ENCODE data around the gene FAM234B.
"Not testable (repeated sequence)": the region's sequence is repeated elsewhere in the genome, so short reads cannot be mapped to it uniquely, and the experiment has no call there.

Gene FAM234B

DNA sequence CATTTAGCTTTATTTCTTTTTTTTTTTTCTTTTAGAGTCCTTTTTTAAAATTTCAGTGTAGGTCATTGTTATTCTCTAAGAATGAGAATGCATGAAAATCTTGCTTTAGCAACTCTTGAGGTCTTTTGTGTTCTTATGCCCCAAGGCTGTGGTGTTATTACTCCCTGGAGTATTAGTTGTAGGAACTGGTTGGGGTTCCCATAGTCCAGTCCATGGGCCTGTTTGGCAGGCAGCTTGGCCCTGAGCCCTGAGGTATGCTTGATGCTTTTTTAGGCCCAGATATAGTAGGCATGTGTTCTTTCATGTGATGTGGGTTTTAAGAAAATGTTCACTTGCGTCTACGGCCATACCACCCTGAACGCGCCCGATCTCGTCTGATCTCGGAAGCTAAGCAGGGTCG is 1.6 kb downstream of the FAM234B start:
- Mint-ChIP-seq H3K4me3 (peak overlapping the region; percentile 81), H3K36me3 (ENCODE audit: insufficient read depth) (no peaks in the 10 kb centered on the region), H3K9me3 (no peaks in the 10 kb centered on the region), H3K27ac (ENCODE audit: low read depth) (no peak overlapping the region), H3K27me3 (peaks cover 7% of the 10 kb centered on the region), H3K4me1 (no peaks in the 10 kb centered on the region)
- no peak for DNase-seq (ENCODE audit: low spot score in 2 of 2)
- ATAC-seq (replicated peaks; ENCODE audit: extremely low read depth, poor library complexity, severe bottlenecking): no peak

DNA sequence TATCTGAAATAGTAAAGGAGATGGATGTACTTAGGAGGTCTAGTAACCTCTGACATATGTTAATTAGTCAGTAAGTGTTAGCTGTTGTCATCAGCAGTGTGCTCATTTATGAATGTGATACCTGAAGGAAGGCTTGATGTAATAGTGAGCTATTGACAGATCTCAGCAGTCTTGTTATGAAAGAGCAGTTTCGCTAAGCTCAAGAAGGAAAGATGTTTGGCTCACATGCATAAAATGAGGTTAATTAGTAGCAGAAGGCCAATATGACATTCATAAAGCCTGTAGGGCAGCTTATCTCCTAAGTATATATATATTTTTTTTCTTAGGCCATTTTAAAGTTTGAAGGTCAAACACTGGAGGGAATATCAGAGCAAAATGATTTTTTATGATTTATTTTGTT is 2.8 kb downstream of the FAM234B start:
- Mint-ChIP-seq H3K27me3 (peaks cover 7% of the 10 kb centered on the region), H3K4me1 (no peaks in the 10 kb centered on the region), H3K27ac (ENCODE audit: low read depth) (no peak overlapping the region), H3K4me3 (no peak overlapping the region), H3K9me3 (no peaks in the 10 kb centered on the region), H3K36me3 (ENCODE audit: insufficient read depth) (no peaks in the 10 kb centered on the region)
- ATAC-seq (replicated peaks; ENCODE audit: extremely low read depth, poor library complexity, severe bottlenecking): no peak
- no peak for DNase-seq (ENCODE audit: low spot score in 2 of 2)

DNA sequence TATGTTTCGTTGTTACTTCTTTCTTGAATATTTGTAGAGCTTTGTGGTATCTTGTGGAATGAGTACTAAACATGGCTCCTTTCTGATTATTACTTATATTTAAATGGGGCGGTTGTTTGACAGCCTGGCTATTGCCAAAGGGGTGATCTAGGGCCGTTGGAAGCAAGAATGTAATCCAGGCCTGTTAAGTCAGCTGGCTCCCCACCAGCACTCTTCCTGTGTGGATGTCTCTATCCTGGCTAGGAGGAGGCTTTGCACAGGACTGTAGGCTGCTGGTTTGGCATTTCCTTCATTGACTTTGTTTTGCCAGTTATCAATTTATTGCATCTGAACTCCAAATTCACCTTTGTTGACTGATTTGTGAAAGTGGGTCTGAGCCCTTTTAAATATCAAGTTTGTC is 5.6 kb downstream of the FAM234B start:
- DNase-seq (ENCODE audit: low spot score in 2 of 2) (no peak), ATAC-seq (replicated peaks; ENCODE audit: extremely low read depth, poor library complexity, severe bottlenecking) (no peak)
- H3K36me3 Mint-ChIP-seq (ENCODE audit: insufficient read depth): no peaks in the 10 kb centered on the region
- no peak overlapping the region for H3K27ac Mint-ChIP-seq (ENCODE audit: low read depth)
- no peak overlapping the region for H3K4me3 Mint-ChIP-seq
- H3K27me3 Mint-ChIP-seq: no peaks in the 10 kb centered on the region
- H3K4me1 Mint-ChIP-seq: no peaks in the 10 kb centered on the region
- peaks cover 5% of the 10 kb centered on the region for H3K9me3 Mint-ChIP-seq

DNA sequence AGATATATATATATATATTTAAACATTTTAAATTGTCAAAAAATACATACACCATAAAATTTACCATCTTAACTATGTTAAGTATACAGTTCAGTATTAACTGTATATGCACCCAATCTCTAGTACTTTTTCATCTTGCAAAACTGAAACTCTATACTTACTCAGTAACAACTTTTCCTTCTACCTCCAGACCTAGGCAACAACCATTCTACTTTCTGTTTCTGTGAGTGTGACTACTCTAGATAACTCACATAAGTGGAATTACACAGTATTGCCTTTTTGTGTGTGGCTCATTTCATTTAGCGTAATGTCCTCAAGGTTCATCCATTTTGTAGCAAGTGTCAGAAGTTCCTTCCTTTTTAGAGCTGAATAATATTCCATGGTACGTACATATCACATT is 8.2 kb downstream of the FAM234B start:
- ATAC-seq (replicated peaks; ENCODE audit: extremely low read depth, poor library complexity, severe bottlenecking) (no peak), DNase-seq (ENCODE audit: low spot score in 2 of 2) (no peak)
- H3K4me1 Mint-ChIP-seq: no peaks in the 10 kb centered on the region
- H3K36me3 Mint-ChIP-seq (ENCODE audit: insufficient read depth): no peaks in the 10 kb centered on the region
- H3K27ac Mint-ChIP-seq (ENCODE audit: low read depth): no peak overlapping the region
- H3K9me3 Mint-ChIP-seq: peaks cover 5% of the 10 kb centered on the region
- H3K27me3 Mint-ChIP-seq: no peaks in the 10 kb centered on the region
- no peak overlapping the region for H3K4me3 Mint-ChIP-seq

DNA sequence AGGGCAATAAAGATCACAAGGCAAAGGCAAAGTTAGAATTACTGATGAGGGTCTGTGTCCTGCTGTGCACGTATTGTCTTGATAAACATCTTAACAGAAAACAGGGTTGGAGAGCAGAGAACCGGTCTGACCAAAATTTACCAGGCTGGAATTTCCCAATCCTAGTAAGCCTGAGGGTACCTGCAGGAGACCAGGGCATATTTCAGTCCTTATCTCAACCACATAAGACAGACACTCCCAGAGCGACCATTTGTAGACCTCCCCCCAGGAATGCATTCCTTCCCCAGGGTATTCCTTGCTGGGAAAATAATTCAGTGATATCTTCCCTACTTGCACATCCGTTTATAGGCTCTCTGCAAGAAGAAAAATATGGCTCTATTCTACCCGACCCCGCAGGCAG is 9.4 kb downstream of the FAM234B start:
- H3K27ac Mint-ChIP-seq (ENCODE audit: low read depth); H3K9me3 Mint-ChIP-seq; H3K36me3 Mint-ChIP-seq (ENCODE audit: insufficient read depth); DNase-seq (ENCODE audit: low spot score in 2 of 2); H3K4me1 Mint-ChIP-seq; H3K4me3 Mint-ChIP-seq; H3K27me3 Mint-ChIP-seq; ATAC-seq (replicated peaks; ENCODE audit: extremely low read depth, poor library complexity, severe bottlenecking): not testable (repeated sequence)

DNA sequence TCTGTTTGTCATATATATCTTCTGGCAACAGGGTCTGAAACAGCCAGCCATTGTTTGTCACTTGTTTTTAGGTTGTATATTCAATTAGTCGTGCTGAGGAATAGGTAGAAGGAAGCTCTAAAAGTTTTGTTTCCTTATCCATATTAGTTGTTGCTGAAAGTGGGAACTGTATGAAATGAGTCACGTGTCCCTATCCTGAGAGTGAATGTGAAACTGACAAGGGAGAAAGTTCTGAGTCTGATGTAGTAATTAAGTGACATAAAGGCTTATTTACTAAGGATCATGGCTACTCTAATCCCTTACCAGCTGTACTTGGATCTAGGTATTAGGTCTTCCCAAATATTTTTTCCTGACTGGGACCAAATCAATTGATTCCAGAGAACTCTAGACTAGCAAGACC is 16.4 kb downstream of the FAM234B start:
- peaks cover 5% of the 10 kb centered on the region for H3K36me3 Mint-ChIP-seq (ENCODE audit: insufficient read depth)
- H3K27ac Mint-ChIP-seq (ENCODE audit: low read depth): no peak overlapping the region
- H3K4me3 Mint-ChIP-seq: no peak overlapping the region
- H3K9me3 Mint-ChIP-seq: no peaks in the 10 kb centered on the region
- no peaks in the 10 kb centered on the region for H3K27me3 Mint-ChIP-seq
- DNase-seq (ENCODE audit: low spot score in 2 of 2) (no peak), ATAC-seq (replicated peaks; ENCODE audit: extremely low read depth, poor library complexity, severe bottlenecking) (no peak)
- no peaks in the 10 kb centered on the region for H3K4me1 Mint-ChIP-seq

DNA sequence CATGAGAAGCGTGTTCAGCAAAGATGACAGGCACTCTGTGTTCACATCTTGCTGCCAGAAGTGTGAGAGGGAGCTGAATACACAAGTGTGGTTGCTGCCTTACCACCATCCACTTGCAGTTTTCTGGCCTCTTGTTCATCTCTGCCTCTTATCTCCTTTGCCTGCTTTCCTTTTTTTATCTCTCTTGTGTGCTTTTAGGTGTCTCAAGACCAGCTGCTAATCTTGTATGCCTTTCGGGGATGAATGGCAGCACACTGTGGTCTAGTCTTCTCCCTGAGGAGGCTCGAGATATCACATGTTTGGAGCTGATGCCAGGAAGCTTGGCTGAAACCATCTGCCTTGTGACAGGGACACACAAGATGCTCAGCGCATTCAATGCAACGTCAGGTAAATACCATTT is 17.2 kb downstream of the FAM234B start:
- Mint-ChIP-seq H3K9me3 (no peaks in the 10 kb centered on the region), H3K4me1 (no peaks in the 10 kb centered on the region), H3K36me3 (ENCODE audit: insufficient read depth) (peaks cover 5% of the 10 kb centered on the region), H3K27me3 (no peaks in the 10 kb centered on the region), H3K4me3 (no peak overlapping the region), H3K27ac (ENCODE audit: low read depth) (no peak overlapping the region)
- ATAC-seq (replicated peaks; ENCODE audit: extremely low read depth, poor library complexity, severe bottlenecking) (no peak), DNase-seq (ENCODE audit: low spot score in 2 of 2) (no peak)

DNA sequence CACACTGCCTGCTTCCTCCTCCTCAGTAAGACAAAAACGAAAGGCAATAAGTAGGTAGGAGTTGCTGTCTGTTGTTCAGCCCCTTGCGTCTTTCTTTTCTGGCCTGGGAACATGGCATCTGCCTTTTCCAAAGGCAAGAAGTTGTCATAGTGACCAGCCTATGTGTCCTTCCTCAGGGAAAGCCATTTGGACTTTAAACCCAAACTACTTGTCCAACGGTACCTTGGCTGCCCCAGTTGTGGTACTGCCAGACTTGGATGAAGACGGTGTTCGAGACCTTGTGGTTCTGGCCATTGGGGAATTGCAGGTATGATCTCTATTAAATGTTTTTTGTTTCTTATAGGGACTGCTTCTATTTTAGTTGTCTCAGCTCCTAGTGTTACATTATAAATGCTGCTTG is 18.5 kb downstream of the FAM234B start:
- no peak for DNase-seq (ENCODE audit: low spot score in 2 of 2)
- no peaks in the 10 kb centered on the region for H3K27me3 Mint-ChIP-seq
- H3K4me1 Mint-ChIP-seq: peaks cover 7% of the 10 kb centered on the region

DNA sequence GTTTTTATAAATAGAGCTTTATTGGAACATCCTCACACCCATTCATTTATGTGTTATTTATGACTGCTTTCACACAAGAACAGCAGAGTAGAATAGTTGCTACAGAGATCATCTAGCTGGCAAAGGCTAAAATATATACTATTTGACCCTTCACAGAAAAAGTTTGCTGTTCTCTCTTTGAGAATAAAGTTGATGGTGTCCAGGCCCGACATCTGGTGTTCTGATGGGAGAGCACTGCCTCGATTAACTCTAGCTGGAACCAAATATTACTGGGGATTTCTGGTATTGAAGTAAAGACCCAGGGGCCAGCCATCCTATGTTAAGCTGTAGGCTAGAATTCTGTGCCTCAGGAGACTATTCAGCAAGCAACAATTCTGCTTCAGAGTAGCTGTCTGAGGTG is 21.8 kb downstream of the FAM234B start:
- Mint-ChIP-seq H3K27ac (ENCODE audit: low read depth) (no peak overlapping the region), H3K4me3 (no peak overlapping the region), H3K27me3 (no peaks in the 10 kb centered on the region), H3K4me1 (peaks cover 7% of the 10 kb centered on the region), H3K9me3 (no peaks in the 10 kb centered on the region), H3K36me3 (ENCODE audit: insufficient read depth) (peaks cover 5% of the 10 kb centered on the region)
- ATAC-seq (replicated peaks; ENCODE audit: extremely low read depth, poor library complexity, severe bottlenecking): no peak
- DNase-seq (ENCODE audit: low spot score in 2 of 2): no peak

More for the DNA sequence above, 18.5 kb downstream of the FAM234B start:
- no peak overlapping the region for H3K4me3 Mint-ChIP-seq
- no peak for ATAC-seq (replicated peaks; ENCODE audit: extremely low read depth, poor library complexity, severe bottlenecking)
- H3K27ac Mint-ChIP-seq (ENCODE audit: low read depth): no peak overlapping the region
- H3K36me3 Mint-ChIP-seq (ENCODE audit: insufficient read depth): peaks cover 8% of the 10 kb centered on the region
- H3K9me3 Mint-ChIP-seq: no peaks in the 10 kb centered on the region

DNA sequence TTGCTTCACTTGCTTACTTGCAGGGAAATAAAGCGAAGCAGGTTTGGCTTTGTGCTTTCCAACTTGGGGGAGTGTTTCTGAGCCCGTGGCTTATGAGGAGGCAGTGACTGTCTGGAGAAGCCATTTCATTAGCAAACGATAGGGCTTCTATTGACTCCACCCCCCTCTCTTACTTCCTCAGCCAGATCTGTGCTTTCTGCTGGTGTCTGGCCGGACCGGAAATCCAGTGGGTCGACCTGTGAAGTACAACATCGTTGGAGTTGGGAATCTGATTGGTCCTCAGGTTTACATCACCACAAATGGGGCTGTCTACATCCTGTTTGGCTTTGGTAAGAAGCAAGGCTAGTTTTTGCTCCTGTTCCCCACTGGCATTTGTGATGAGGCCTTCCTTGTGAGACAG is 22.3 kb downstream of the FAM234B start:
- H3K36me3 Mint-ChIP-seq (ENCODE audit: insufficient read depth): peaks cover 4% of the 10 kb centered on the region
- H3K9me3 Mint-ChIP-seq: no peaks in the 10 kb centered on the region
- no peaks in the 10 kb centered on the region for H3K27me3 Mint-ChIP-seq
- no peak overlapping the region for H3K27ac Mint-ChIP-seq (ENCODE audit: low read depth)
- H3K4me3 Mint-ChIP-seq: no peak overlapping the region
- ATAC-seq (replicated peaks; ENCODE audit: extremely low read depth, poor library complexity, severe bottlenecking) (peak; percentile 28), DNase-seq (ENCODE audit: low spot score in 2 of 2) (no peak)
- peaks cover 7% of the 10 kb centered on the region for H3K4me1 Mint-ChIP-seq

DNA sequence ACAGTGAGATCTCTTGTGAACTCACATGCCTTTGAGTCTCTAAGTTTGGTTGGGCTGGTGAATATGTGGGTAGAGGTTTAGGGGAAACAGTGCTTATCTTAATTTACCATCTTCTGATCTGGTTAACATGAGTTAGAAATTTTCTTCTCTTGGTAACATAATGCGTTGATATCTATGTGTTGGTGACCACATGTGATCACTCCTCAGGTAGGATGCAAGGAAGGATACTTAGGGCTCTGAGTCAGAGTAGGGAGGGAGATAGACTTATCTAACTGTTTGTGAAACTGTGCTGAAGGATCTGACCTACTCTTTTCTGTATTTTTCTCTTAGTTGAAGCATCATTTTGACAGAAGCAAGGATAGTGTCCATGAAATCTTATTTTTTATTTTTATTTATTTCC is 23.1 kb downstream of the FAM234B start:
- Mint-ChIP-seq H3K27me3 (no peaks in the 10 kb centered on the region), H3K27ac (ENCODE audit: low read depth) (no peak overlapping the region), H3K36me3 (ENCODE audit: insufficient read depth) (peaks cover 4% of the 10 kb centered on the region), H3K9me3 (no peaks in the 10 kb centered on the region), H3K4me1 (peaks cover 7% of the 10 kb centered on the region), H3K4me3 (no peak overlapping the region)
- no peak for DNase-seq (ENCODE audit: low spot score in 2 of 2)
- ATAC-seq (replicated peaks; ENCODE audit: extremely low read depth, poor library complexity, severe bottlenecking): peak; percentile 36

DNA sequence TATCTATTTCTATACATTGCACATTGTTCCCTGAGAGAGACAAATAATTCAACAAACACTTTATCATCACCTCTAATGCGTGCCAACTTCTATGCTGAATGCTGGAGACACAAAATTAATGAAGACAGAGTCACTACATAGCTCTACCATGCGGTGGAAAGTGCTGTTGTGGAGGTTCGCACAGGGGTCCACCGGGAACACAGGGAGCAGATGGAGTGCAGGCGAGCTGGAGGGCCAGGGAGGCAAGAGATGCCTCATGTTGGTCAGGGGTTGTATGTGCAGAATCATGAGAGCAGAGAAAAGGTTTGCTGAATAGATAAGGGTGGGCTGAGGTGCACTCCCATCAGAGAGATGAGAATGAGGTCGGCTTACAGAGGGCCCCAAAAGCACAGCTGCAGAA is 25.2 kb downstream of the FAM234B start:
- Mint-ChIP-seq H3K36me3 (ENCODE audit: insufficient read depth) (peaks cover 3% of the 10 kb centered on the region), H3K27me3 (no peaks in the 10 kb centered on the region), H3K4me3 (no peak overlapping the region), H3K27ac (ENCODE audit: low read depth) (no peak overlapping the region), H3K4me1 (peaks cover 7% of the 10 kb centered on the region), H3K9me3 (no peaks in the 10 kb centered on the region)
- no peak for ATAC-seq (replicated peaks; ENCODE audit: extremely low read depth, poor library complexity, severe bottlenecking)
- no peak for DNase-seq (ENCODE audit: low spot score in 2 of 2)

DNA sequence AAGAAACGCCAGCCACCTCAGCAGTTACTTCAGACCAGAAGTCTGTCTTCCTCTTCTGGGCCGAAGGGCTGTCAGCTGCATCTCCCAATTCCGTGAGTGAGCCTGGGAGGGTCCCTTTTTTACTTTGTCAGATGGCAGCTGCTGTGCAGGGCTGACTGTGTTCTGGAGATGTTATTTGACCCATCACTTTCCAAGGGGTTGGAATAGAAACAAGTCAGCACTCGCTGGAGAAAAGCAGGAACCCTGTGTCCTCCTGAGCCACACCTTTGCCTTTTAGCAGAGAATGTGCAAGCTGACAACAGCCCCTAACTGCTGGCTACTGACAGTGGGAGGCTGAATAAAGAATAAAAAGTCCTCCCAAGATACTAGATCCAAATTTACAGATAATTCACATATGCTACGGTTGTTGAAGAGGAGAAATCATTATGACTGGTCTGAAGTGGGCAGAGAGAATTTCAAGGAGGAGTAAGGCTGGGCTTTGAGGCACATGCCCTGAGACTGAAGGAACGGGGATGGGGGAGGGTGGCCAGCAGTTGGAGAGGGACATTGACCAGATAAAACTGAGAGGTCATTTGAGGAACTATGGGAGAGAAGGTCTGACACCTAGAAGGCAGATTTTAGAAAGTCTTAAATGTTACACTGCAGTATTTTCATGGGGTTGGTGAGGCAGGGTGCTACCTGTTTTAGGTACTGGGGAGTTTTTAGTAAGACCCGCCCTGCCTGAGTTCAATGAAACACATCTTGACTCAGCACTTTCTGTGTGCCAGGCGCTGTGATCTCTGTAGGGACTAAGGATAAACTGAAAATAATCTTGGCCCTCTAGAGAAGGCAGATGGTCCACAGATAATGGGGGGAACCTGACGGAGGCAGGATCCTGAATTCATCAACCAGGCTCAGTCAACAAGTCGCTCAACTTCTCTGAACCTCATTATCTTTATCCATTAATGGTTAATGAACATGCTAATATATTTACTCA is 27.4 kb downstream of the FAM234B start:
- no peaks in the 10 kb centered on the region for H3K27me3 Mint-ChIP-seq
- DNase-seq (ENCODE audit: low spot score in 2 of 2) (no peak), ATAC-seq (replicated peaks; ENCODE audit: extremely low read depth, poor library complexity, severe bottlenecking) (no peak)
- H3K9me3 Mint-ChIP-seq: no peaks in the 10 kb centered on the region
- no peak overlapping the region for H3K4me3 Mint-ChIP-seq
- H3K36me3 Mint-ChIP-seq (ENCODE audit: insufficient read depth): peaks cover 3% of the 10 kb centered on the region
- peaks cover 7% of the 10 kb centered on the region for H3K4me1 Mint-ChIP-seq
- no peak overlapping the region for H3K27ac Mint-ChIP-seq (ENCODE audit: low read depth)

Data from central memory CD8-positive, alpha-beta T cell (primary cell).